Neutrophil (primary cell): ENCODE data around the gene UST.
"Not testable (repeated sequence)": the region's sequence is repeated elsewhere in the genome, so short reads cannot be mapped to it uniquely, and the experiment has no call there.

Experiments
- H3K27ac ChIP-seq: fragments of 200-600 bp; sonication (generic); 2 replicates; pipeline ENCODE4 v1.5.1; 2016; ENCODE audit warnings: mild to moderate bottlenecking, moderate library complexity
- H3K27me3 ChIP-seq: fragments of 200-600 bp; sonication (generic); 2 replicates; pipeline ENCODE4 v1.6.0; 2016; ENCODE audit warnings: mild to moderate bottlenecking
- H3K36me3 ChIP-seq: fragments of 200-600 bp; sonication (generic); 2 replicates; pipeline ENCODE4 v1.5.1; 2017
- H3K4me1 ChIP-seq, 2 experiments: fragments of 200-600 bp in 1 of 2; sonication (generic) in 1 of 2; 1 replicate in 1 of 2; 2 replicates in 1 of 2; pipeline versions ENCODE4 v1.5.1 to v1.6.1; 2013 to 2016; ENCODE audit warnings: low read depth in 1 of 2, low read length in 1 of 2, mild to moderate bottlenecking in 1 of 2, moderate library complexity in 1 of 2; ENCODE audit not compliant: control insufficient read depth in 1 of 2, insufficient read depth in 1 of 2
- H3K4me3 ChIP-seq, 2 experiments: fragments of 200-600 bp in 1 of 2; sonication (generic) in 1 of 2; 1 replicate in 1 of 2; 2 replicates in 1 of 2; pipeline ENCODE4 v1.5.1; 2013 to 2016; ENCODE audit warnings: low read depth in 1 of 2, low read length in 1 of 2, mild to moderate bottlenecking in 1 of 2, moderate library complexity in 1 of 2
- H3K9me3 ChIP-seq: fragments of 200-600 bp; sonication (generic); 2 replicates; pipeline ENCODE4 v1.5.1; 2016
- TF ChIP-seq, protein P1 (sequence below): fragments of 200-600 bp; sonication (generic); IDR thresholded peaks from 2 replicates; pipeline ENCODE4 v1.5.1; 2016; ENCODE audit warnings: antibody characterized with exemption

Gene UST

DNA sequence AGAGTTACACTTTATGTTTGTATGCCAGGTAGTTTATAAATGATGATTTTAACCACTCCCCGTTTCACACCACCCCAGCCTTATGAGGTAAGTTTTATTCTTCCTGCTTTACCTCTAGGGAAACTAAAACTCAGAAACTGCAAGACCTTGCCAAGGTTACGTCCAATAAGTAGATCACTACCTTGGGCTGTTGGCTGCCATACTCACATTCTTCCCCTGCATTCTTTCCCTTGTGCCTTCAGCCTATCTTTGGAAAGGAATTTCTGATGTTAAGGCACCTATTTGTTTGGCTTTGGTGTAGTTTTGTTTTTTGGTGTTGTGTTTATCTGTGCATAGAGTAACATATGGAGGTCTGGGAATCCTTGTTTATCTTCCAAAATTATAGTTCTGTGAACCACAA lies 122.1 kb downstream of the UST start:
- H3K27ac ChIP-seq = no peak overlapping the region
- H3K4me3 ChIP-seq = no peak overlapping the region
- no peaks in the 10 kb centered on the region for H3K27me3 ChIP-seq
- TF ChIP-seq, protein P1, sequence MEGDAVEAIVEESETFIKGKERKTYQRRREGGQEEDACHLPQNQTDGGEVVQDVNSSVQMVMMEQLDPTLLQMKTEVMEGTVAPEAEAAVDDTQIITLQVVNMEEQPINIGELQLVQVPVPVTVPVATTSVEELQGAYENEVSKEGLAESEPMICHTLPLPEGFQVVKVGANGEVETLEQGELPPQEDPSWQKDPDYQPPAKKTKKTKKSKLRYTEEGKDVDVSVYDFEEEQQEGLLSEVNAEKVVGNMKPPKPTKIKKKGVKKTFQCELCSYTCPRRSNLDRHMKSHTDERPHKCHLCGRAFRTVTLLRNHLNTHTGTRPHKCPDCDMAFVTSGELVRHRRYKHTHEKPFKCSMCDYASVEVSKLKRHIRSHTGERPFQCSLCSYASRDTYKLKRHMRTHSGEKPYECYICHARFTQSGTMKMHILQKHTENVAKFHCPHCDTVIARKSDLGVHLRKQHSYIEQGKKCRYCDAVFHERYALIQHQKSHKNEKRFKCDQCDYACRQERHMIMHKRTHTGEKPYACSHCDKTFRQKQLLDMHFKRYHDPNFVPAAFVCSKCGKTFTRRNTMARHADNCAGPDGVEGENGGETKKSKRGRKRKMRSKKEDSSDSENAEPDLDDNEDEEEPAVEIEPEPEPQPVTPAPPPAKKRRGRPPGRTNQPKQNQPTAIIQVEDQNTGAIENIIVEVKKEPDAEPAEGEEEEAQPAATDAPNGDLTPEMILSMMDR = no peak
- no peaks in the 10 kb centered on the region for H3K36me3 ChIP-seq
- H3K9me3 ChIP-seq = no peaks in the 10 kb centered on the region
- H3K4me1 ChIP-seq = no peaks in the 10 kb centered on the region

DNA sequence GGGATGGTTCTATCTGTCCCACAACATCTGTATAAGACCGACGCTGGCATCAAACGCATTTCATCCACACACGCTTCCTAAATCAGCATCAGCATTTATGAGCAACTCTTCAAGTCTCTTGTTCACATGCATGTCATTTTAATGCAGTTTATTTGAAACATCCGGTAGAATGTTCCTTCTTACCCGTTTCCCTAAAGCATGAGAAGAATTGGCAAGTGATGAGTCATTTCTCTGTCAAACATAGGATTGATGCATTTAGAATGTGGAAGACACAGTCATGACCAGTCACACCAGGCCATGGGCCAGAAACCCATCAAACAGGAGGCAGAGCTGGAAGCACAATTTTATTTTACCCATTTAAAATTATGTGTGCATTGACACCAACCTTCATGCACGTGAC lies 122.8 kb downstream of the UST start:
- H3K9me3 ChIP-seq = no peaks in the 10 kb centered on the region
- H3K4me1 ChIP-seq = no peaks in the 10 kb centered on the region
- H3K4me3 ChIP-seq = no peak overlapping the region
- TF ChIP-seq, protein P1 = no peak
- no peak overlapping the region for H3K27ac ChIP-seq
- H3K27me3 ChIP-seq = no peaks in the 10 kb centered on the region
- H3K36me3 ChIP-seq = no peaks in the 10 kb centered on the region

DNA sequence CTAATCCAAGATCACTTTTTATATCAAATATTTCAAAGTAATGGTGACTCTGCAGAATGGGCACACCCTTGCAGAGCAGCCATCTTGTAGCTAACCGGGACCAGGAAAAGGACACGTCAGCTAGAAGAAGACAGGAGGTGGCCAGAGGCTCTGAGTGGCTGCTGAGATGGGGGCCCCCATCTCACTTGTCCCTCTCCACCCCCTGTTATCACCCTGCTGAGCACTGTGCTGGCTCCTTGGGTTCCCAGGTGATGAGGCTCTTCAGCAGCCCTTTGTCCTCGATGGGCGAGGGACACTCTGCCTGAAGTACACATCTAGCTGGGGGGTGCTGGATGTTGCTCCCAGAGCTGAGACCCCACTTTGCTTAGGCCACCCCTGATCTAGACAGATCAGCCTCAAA lies 126.3 kb downstream of the UST start:
- Histone ChIP-seq H3K27ac (no peak overlapping the region), H3K36me3 (no peaks in the 10 kb centered on the region), H3K27me3 (no peaks in the 10 kb centered on the region), H3K9me3 (no peaks in the 10 kb centered on the region), H3K4me3 (no peak overlapping the region), H3K4me1 (no peaks in the 10 kb centered on the region)
- TF ChIP-seq, protein P1 = no peak

DNA sequence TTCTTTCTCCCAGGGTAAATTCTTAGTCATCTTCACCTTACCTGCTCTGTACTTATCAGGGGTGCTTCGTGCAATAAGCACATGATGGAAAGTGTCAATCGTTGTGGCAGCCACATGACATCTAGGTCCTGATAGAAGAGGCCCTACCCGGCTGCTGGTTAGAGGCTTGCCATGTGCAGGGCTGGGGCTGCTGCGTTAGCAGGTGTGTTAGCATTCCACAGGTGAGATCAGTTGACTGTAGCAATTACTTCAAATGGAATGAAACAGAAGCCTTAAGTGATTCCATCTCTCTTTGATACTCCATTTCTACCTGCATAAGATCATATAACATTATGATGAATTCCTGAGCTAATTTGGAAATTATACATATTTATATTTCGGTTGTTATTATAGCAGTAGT lies 127.0 kb downstream of the UST start:
- Histone ChIP-seq H3K27ac (no peak overlapping the region), H3K36me3 (no peaks in the 10 kb centered on the region), H3K4me1 (no peaks in the 10 kb centered on the region), H3K9me3 (no peaks in the 10 kb centered on the region), H3K4me3 (no peak overlapping the region), H3K27me3 (no peaks in the 10 kb centered on the region)
- TF ChIP-seq, protein P1 = no peak

DNA sequence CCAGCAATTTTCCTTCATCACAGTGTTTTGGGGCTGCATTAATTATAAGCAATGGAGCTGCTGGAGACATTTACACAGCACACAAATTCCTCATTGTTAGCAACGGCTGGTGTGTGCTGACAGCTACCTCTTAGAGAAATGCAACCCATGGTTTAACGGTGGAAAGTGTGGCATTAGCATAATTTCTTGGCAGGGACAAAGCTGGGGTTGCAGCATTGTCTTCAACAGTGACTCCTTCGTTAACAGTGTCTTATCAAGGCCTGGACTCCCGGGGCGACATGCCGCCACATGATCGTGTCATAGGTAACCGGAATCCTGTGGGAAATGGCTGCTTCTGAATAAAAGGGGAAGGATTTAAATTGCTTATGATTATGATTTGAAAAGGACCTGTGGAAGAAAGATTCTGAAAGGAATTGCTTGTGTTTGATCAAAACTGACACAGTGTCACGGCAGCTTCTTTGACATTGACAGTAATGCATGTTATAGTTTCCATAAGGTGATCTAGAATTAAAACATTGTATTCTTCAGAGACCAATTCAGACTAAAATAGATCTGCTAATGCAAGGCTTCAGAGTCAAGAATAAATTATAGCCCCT lies 128.0 kb downstream of the UST start:
- no peaks in the 10 kb centered on the region for H3K36me3 ChIP-seq
- H3K27ac ChIP-seq = no peak overlapping the region
- TF ChIP-seq, protein P1 = no peak

DNA sequence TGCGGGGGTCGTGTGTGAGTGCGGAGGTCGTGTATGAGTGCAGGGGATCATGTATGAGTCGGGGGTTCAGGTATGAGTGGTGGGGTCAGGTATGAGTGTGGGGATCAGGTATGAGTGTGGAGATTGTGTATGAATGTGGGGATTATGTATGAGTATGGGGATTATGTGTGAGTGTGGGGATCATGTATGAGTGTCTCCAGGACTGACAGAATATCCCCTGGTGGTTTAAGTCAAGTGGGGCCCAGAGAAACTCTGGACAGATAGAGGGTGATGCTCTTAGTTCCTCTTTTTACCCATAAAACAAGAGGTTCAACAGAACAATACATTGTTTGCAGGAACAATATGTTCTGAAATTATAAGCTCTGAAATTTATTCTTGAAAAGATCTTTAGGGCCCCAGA lies 131.9 kb downstream of the UST start:
- TF ChIP-seq, protein P1 = no peak
- Histone ChIP-seq H3K4me1 (no peaks in the 10 kb centered on the region), H3K27me3 (no peaks in the 10 kb centered on the region), H3K4me3 (no peak overlapping the region), H3K9me3 (no peaks in the 10 kb centered on the region), H3K27ac (no peak overlapping the region), H3K36me3 (no peaks in the 10 kb centered on the region)

More for the DNA sequence above, 128.0 kb downstream of the UST start:
- Histone ChIP-seq H3K4me1 (no peaks in the 10 kb centered on the region), H3K4me3 (no peak overlapping the region), H3K27me3 (no peaks in the 10 kb centered on the region), H3K9me3 (no peaks in the 10 kb centered on the region)

DNA sequence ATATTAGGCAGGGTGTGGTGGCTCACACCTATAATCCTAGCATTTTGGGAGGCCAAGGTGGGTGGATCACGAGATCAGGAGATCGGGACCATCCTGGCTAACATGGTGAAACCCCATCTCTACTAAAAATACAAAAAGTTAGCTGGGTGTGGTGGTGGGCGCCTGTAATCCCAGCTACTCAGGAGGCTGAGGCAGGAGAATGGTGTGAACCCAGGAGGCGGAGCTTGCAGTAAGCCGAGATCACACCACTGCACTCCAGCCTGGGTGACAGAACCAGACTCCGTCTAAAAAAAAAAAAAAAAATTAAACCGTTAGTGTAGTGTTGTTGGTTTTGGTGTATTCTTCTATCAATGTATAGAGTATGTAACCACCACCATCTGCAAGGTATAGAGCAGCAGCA lies 133.9 kb downstream of the UST start:
- H3K9me3 ChIP-seq, H3K27me3 ChIP-seq, H3K4me3 ChIP-seq, H3K27ac ChIP-seq, H3K36me3 ChIP-seq, H3K4me1 ChIP-seq: not testable (repeated sequence)
